HG03039 (cell line): ENCODE measurements around the gene ERI2.
"Not testable (repeated sequence)": the region's sequence is repeated elsewhere in the genome, so short reads cannot be mapped to it uniquely, and the experiment has no call there.

Experiments
- ATAC-seq: cut with Tn5 transposase; IDR thresholded peaks from one replicate; pipeline ENCODE4 v1.9.1; 2021; ENCODE audit warnings: mild to moderate bottlenecking, moderate library complexity; ENCODE audit not compliant: unreplicated experiment

The ERI2 gene

DNA sequence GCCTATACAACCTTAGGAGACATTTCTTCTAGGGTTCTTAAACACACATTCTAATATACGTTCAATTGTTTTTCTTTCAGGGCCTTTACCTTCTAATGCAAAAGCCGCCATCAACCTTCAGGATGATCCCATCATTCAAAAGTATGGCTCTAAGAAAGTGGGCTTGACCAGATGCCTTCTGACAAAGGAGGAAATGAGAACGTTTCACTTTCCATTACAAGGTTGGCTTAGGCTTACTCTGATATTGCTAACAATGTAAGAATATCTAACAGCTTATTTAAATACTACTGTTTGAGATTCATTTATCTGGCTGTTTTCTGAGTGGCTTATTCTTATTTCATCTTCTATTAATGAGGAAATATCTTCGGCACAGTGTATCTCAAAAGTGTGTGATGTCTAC is 15.4 kb upstream of the ERI2 start:
- no peak for ATAC-seq

DNA sequence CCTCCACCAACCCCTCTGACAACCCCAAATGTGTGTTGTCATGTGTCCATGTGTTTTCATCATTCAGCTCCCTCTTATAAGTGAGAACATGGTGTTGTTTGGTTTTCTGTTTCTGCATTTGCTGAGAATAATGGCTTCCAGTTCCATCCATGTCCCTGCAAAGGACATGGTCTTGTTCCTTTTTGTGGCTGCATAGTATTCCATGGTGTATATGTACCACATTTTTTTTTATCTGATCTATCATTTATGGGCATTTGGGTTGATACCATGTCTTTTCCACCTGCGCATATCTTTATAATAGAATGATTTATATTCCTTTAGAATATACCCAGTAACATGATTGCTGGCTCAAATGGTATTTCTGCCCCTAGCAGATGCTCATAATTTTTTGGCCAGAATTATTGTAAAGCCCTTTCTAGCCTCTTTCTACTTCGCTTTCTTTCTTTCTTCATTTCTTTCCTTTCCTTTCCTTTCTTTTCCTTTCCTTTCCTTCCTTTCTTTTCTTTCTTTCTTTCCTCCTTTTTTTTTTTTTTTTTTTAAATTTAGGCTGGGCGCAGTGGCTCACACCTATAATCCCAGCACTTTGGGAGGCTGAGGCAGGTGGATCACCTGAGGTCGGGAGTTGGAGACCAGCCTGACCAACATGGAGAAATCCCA is 12.8 kb upstream of the ERI2 start:
- no peak for ATAC-seq

DNA sequence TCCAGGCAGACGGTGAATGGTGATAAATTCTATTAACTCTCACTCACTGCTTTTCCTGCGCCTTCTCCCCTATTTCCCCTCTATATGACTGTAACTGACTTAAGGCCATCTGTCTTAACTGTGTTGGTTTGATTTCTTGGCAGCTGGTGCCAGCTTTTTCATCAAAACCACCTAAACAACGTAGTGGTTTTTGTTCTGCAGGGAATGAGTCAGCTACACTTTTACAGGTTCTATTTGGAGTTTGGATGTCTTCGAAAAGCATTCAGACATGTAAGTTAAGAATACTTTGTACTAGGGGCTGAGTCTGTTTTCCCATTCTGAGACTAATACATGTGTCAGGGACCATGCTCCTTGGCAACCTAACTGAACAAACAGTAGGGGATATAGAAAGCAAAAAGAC is 8.5 kb upstream of the ERI2 start:
- no peak for ATAC-seq

DNA sequence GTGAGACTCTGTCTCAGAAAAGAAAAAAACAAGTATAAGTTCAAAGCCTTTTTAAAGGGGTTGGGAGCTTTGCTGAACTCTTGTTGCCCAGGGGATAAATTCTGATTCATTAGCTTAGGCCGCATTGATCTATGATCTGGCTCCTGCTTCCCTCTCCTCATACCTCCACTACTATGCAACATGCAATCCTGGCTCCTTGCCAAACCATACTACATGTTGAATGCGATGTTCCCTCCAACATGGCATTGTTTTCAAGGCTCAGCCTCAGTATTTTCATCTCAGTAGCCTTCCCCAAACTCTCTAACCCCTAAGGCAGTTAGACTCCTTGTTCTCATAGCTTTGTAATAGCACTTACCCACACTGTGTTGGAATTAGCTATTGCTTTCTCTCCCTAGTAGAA is 6.2 kb upstream of the ERI2 start:
- no peak for ATAC-seq

DNA sequence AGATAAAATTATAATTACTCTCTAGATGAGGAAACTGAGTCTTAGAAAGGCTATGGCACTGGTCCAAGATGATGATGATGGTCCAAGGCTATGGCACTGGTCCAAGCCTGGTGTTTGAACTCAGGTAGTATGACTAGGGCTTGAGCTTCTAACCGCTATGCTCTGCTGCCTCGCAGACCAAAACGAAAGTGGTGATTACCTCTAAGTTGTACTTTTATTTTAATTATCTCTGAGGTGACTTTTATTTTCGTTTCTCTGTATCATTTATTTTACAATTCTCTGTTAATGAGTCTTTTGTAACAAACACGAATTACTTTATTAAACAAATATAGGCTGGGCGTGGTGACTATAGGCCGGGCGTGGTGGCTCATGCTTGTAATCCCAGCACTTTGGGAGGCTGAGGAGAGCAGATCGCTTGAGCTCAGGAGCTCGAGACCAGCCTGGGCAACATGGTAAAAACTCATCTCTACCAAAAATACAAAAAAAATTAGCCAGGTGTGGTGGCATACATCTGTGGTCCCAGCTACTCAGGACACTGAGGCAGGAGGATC is 5.7 kb upstream of the ERI2 start:
- no peak for ATAC-seq

DNA sequence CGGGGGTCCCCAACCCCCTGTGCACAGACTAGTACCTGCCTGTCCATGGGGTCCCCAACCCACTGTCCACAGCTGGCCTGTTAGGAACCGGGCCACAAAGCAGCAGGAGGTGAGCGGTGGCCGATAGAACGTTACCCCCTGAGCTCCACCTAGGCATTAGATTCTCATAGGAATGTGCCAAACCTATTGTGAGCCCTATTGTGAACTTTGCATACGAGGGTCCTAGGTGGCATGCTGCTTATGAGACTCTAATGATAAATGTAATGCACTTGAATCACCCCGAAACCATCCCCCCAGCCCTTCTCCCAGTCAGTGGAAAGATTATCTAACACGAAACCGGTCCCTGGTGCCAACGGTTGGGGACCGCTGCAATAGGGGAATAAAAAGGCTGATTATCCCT is 1.6 kb upstream of the ERI2 start:
- ATAC-seq, result no peak

DNA sequence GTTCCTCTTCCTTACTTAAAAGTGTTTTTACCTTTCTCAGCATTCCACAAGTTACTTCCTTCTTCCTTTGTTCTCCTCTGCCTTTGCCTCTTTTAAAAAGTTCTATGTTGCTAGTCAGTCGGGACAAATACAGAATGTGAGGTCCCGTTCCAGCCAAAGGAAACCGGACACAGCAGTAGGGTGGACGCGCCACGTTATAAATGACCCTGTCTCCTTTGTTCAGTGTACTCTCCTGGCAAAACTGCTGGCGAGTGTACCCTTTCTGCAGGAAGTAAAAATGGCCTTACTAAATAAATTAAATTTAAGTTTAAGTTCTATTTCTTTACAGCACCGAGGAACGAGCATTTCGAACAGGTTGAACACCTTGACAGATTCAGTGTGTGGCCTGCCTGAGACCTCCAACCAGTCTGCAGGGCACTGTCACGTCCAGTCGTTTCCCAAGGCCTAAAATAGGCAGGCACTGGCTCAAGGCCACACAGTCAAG is 546 bp downstream of the ERI2 start:
- ATAC-seq, result not testable (repeated sequence)

DNA sequence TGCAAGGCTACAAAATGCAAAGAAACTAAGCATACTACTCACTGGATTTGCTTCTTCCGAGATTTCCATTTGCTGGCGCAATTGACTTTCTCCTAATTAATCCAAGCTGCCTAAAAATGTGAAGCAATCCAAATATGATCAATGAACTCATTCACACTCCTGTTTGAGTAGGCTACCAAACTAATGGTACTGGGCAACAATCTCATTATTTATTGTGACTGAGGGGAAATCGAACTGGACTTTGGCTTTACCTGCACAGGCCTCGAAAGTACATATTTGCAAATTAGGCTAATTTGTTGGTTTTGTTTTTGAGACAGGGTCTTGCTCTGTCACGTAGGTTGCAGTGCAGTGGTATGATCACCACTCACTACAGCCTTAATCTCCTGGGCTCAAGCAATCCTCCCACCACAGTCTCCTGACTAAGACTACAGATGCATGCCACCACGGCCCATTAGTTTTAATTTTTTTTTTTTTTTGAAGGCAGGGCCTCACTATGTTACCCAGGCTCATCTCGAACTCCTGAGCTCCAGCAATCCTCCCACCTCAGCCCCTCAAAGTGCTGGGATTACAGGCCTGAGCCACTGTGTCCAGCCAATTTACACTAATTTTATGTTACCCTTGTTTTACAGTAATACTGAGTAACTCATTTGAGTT is 2.6 kb downstream of the ERI2 start:
- ATAC-seq, result no peak

DNA sequence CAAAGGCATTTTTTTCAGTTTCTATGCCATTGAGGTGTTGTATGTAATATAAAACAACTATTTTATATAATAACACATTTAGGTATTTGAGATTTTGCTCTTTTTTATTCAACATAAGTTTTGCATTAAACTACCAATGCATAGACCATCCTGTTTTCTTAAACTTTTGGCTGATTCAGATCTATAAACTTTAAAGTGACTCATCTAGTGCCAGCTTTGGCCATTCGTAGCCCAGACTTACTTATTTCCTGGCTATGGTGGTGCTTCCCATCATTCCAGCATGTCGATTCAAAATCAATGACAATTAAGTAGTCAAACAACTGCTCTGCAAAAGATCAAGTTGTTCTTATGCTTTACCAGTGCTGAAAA is 3.1 kb downstream of the ERI2 start:
- no peak for ATAC-seq

DNA sequence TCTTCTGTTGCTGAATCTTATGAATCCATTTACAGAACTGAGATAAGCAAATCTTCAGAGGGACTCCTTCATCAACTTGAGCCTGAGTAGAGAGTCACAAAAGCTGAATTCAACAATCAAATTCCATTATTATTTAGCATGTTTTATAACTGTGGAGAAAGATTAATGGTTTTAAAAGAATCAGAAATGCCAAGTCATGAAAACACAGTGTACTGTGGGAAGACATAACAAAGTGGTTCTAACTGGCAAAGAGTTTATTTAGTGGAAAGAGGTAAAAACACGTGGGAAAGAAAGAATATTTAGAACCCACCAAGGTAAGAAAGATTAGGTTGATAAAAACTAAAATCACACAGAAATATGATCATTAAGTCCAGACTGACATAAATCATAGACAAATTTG is 5.0 kb downstream of the ERI2 start:
- ATAC-seq, result no peak

DNA sequence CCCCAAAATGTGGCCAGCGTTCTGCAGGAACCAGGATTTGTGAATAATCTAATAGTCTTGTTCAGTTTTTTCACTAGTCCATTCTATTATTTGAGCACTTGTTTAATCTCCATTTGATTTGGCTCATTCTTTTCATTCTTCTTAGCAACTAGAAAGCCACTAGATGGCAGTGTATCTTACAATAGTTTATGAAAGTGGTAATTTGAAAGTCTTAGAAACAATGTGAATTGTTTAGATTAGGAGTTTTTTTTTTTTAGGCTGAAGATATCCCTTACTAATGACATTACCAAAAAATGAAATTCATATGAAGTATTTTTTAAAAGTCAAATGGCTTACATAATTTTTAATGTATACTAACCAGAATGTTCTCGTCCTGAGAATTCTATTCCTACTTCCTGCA is 6.7 kb downstream of the ERI2 start:
- ATAC-seq, result no peak

DNA sequence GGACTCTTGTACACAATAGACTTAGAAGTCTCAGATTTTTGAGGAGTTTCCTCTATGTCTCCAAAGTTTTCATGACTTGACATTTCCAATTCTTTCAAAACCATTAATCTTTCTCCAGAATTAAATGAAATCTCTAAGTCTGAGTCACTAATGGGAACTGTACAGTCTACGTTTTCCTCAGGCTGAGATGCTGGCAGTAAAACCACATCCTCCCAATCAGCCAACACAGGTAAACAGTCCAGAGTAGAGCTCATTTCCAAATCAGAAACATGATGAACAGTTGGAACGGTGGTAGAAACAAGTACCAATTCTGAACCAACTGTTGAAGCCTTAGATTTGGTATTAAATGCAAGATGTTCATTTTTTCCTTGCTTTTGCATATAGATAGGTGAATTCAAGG is 7.9 kb downstream of the ERI2 start:
- no peak for ATAC-seq

DNA sequence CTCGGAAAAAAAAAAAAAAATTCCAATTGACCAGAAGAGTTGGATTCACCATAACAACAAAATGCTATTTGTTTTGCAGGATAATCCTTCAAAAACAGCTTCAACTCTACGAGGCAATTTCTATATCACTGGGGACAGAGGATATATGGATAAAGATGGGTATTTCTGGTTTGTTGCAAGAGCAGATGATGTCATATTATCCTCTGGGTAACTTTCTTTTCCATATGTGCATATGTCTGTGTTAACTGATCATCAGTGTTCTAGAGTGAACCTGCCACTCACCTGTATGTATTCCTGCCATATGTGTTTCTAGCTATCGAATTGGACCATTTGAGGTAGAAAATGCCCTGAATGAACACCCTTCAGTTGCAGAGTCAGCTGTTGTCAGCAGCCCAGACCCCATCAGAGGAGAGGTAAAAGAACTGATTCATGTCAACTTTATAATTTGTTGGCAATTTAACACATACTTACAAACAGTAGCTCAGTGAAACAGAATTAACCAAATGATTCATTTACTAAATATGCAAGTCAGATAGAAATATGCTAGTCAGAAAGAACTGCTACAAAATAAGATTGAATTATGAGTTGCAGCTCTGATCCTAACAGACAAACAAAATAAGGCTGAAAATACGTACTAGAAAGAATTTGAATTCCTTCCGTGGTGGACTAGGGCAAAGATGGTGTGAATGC is 14.2 kb downstream of the ERI2 start:
- no peak for ATAC-seq

DNA sequence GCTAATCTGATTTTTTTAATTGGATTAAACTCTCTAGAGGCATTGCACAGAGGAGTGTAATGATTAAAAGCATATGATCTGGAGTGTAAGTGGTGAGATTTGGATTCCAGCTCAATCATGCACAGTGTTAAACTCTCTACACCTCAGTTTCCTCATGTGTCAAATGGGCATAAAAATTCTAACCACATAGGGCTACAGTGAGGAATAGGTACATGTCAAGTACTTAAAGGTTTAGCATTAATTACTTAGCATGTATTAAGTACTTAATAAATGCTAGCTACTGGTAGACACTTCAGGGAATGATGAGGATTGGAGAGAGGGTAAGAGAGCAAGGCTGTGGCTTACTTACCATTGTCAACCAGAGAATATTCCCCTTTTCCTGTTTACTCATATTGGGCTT is 17.1 kb downstream of the ERI2 start:
- no peak for ATAC-seq

DNA sequence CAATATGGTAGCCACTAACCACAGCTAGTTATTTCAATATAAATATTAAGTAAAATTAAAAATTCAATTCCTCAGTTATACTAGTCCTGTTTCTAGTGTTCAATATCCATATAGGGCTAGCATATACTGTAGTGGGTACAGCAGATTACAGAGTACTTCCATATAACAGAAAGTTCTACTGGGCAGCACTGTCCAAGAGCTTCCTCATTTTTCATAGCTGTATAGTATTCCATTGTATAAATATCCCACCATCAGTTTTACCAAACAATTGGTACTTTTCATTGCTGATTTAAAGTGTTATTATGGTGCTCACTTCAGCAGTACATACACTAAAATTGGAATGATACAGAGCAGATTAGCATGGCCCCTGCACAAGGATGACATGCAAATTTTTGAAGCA is 22.1 kb downstream of the ERI2 start:
- ATAC-seq, result no peak

DNA sequence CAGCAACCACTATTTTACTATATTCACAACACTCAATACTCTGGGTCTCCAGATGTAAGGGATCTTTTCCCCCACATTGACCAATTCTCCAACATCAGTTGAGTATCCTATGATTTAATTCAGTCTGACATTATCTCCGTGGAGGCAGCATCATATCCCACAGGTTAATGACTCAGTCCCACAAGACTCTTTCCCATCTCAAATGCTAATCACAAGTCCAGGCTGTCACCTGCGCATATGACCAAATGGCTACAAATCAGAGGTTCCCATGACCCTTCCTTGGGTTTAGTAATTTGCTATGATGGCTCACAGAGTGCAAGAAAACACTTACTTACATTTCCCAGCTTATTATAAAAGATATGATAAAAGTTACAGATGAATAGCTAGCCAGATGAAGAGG is 23.8 kb downstream of the ERI2 start:
- ATAC-seq, result no peak

DNA sequence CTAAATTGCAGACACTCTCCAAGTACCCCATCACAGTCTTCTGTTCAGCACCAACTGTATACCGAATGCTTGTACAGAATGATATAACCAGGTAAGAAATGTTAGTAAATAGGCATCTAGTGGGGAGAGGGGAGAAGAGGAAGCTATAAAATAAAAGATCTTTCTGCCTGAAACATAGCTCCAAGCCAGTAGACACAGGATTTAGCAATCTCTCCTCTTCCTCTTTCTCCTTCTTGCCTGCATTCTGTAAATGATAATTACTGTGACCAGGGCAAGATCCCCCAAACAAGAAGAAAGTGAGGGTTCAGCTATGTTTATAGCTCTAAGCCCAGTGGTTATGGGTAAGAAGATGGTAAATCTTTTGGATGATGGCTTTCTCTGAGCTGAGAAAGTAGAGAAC is 24.6 kb downstream of the ERI2 start:
- ATAC-seq, result no peak

DNA sequence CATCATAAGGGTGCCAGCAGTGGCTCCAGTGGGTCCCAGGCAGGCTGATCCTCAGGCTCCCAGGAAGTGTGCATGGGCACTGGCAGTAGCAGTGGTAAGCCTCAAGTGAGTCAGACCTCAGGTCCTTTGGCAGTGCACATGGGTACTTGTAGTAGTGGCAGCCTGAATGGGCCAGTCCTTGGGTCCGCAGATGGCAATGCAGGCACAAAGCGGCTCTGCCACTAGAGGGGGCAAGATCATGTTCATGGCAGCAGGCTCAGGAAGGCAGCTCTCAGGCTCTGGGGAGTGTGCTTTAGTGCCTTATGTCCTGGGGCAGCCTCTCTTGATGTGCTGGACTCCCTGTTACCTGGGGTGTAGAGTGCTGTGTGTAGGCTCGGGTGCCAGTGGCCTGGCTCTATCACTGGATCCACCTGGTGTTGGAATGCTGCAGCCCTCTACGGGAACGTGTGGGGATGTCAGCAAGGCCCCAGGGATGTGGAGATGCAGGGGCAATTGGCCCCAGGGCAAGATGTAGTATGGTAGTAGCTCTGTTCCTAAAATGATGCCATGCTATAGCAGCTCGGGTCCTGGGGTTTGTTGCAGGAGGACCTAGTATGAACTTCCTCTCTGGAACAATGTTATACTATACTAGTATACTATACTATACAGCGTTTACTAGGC is 31.4 kb downstream of the ERI2 start:
- no peak for ATAC-seq

DNA sequence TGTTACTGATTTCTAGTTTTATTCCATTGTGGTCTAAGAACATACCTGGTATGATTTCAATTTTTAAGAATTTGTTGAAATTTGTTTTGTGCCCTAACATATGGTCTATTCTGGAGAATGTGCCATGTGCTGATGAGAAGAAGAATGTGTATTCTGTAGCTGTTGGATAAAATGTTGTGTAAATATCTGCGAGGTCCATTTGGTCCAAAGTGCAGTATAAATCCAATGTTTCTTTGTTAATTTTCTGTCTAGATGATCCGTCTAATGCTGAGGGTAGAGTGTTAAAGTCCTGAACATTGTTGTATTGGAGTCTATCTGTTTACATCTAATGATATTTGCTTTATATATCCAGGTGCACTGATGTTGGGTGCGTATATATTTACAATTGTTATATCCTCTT is 32.6 kb downstream of the ERI2 start:
- ATAC-seq, result no peak

DNA sequence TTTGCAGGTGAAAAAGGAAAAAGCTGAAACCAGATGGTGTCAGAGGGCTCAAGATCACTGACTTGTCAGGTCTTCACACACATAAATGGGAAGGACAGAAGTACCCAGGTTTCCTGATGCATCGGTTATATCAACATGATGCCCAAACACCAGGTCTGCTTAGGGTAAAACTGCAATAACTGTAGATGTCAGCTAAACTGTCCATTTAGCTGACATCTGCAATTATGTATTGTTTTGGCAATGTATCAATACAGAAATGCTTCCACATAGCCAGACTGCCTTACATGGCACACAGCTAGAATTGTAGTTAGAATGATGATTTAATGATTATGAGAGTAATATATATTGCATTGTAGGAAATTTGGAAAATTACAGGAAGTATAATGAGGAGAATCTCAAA is 37.5 kb downstream of the ERI2 start:
- ATAC-seq, result no peak

DNA sequence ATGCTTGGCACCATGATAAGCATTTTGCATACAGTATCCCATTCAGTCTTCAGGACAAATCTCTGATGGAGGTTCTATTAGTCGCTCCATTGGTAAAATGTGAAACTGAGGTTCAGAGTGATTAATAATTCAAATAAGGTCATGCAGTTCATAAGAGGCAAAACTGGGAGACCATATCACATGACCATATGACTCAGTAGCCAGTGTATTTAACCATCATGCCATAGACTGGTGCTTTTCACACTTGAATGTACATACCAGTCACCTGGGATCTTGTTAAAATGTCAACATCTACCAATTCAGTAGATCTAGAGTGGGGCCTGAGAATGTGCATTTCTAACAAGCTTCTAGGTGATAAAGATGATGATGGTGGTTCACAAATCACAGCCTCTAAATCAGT is 38.2 kb downstream of the ERI2 start:
- no peak for ATAC-seq

DNA sequence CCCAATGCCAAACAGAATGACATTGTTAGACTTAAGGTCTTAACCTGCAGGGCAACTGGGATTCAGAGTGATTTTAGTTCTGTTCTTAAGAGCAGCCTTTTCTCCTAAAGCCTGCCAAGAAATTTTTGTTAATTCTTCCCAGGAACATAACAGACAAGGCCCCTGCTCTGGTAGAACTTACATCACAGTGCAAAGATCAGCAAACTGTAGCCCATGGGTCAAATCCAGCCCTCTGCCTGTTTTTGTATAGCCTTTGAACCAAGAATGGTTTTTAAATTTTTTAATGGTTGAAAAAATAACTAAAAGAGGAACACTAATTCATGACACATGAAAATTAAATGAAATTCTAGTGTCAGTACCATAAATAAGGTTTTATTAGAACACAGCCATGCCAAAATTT is 38.7 kb downstream of the ERI2 start:
- ATAC-seq, result no peak
